Measurements from ENCODE around the gene RHEX.

RHEX gene

GRCh38 chr1:206081856-206082255, 28.9 kb downstream of the RHEX start:
- H3K4me3 ChIP-seq (ENCODE audit: low read depth, low read length) = no peak overlapping the region
- TF ChIP-seq CTCF (IDR thresholded peaks at IDR 0.05; ENCODE audit: insufficient read depth, low read depth, low read length, missing control alignments) = no peak
- no peak for DNase-seq (ENCODE audit: low read depth)

- no peak overlapping the region for H3K4me3 ChIP-seq (ENCODE audit: low read depth, low read length)
- TF ChIP-seq CTCF (IDR thresholded peaks at IDR 0.05; ENCODE audit: insufficient read depth, low read depth, low read length, missing control alignments) = no peak
- DNase-seq (ENCODE audit: low read depth) = no peak
Measured at GRCh38 chr1:206082831-206083695, 30.1 kb downstream of the RHEX start.

- no peak for DNase-seq (ENCODE audit: low read depth)
- no peak overlapping the region for H3K4me3 ChIP-seq (ENCODE audit: low read depth, low read length)
- TF ChIP-seq CTCF (IDR thresholded peaks at IDR 0.05; ENCODE audit: insufficient read depth, low read depth, low read length, missing control alignments) = no peak
Measured at GRCh38 chr1:206083750-206084149, 30.8 kb downstream of the RHEX start.

GRCh38 chr1:206087091-206087490, 34.1 kb downstream of the RHEX start:
- no peak for TF ChIP-seq CTCF (IDR thresholded peaks at IDR 0.05; ENCODE audit: insufficient read depth, low read depth, low read length, missing control alignments)
- no peak overlapping the region for H3K4me3 ChIP-seq (ENCODE audit: low read depth, low read length)
- no peak for DNase-seq (ENCODE audit: low read depth)

- no peak overlapping the region for H3K4me3 ChIP-seq (ENCODE audit: low read depth, low read length)
- DNase-seq (ENCODE audit: low read depth) = no peak
- TF ChIP-seq CTCF (IDR thresholded peaks at IDR 0.05; ENCODE audit: insufficient read depth, low read depth, low read length, missing control alignments) = no peak
Measured at GRCh38 chr1:206089341-206089740, 36.4 kb downstream of the RHEX start.

GRCh38 chr1:206094024-206094423, 41.1 kb downstream of the RHEX start:
- TF ChIP-seq CTCF (IDR thresholded peaks at IDR 0.05; ENCODE audit: insufficient read depth, low read depth, low read length, missing control alignments) = no peak
- no peak for DNase-seq (ENCODE audit: low read depth)
- H3K4me3 ChIP-seq (ENCODE audit: low read depth, low read length) = no peak overlapping the region

- DNase-seq (ENCODE audit: low read depth) = no peak
- H3K4me3 ChIP-seq (ENCODE audit: low read depth, low read length) = no peak overlapping the region
- TF ChIP-seq CTCF (IDR thresholded peaks at IDR 0.05; ENCODE audit: insufficient read depth, low read depth, low read length, missing control alignments) = no peak
Measured at GRCh38 chr1:206097381-206097780, 44.4 kb downstream of the RHEX start.
